GM12878 (cell line): ENCODE data around the gene NRP1. TPM values are rescaled to one million over a fixed set of nuclear protein-coding genes. Genes with fewer than 3 reads are reported as not detected.

Experiments used
- ATAC-seq: fragments of 200-7000 bp; cut with Tn5 transposase; 3 replicates; pipeline ENCODE4 v1.9.1; 2020; ENCODE audit warnings: mild to moderate bottlenecking, moderate library complexity
- BruUV-seq: library from RNA; stranded (reverse); fragments of 400-500 nt; replicated peaks from 2 replicates; lab custom pipeline; 2021; lab: Mats Ljungman, UMichigan
- CTCF ChIA-PET: fragments of 300-600 bp; sonication (Branson Sonifier 250); formaldehyde crosslinking; extraction: SDS; loops from one replicate; lab custom pipeline; 2021; ENCODE audit warnings: inconsistent platforms; lab: Yijun Ruan, JAX
- POLR2A ChIA-PET: fragments of 350-600 bp; formaldehyde crosslinking; extraction: SDS; loops from one replicate; lab custom pipeline; 2021; ENCODE audit warnings: inconsistent platforms; lab: Charles Lee
- RAD21 ChIA-PET: fragments of 300-600 bp; sonication (Branson Sonifier 250); formaldehyde crosslinking; loops from one replicate; lab custom pipeline; 2023; ENCODE audit warnings: antibody characterized with exemption; ENCODE audit not compliant: unreplicated experiment; lab: Charles Lee
- SMC1A ChIA-PET: fragments of 300-600 bp; sonication (Branson Sonifier 250); formaldehyde crosslinking; loops from one replicate; lab custom pipeline; 2023; ENCODE audit not compliant: unreplicated experiment, uncharacterized antibody; lab: Charles Lee
- DNase-seq: peaks from one replicate; pipeline ENCODE4 v3.0.0-alpha.2; 2011; ENCODE audit warnings: low read depth, low spot score
- FAIRE-seq: peaks from 3 replicates; lab custom pipeline; 2011; peaks lifted over from hg19 to GRCh38; lab: Jason Lieb, UNC
- H2AFZ ChIP-seq: 2 replicates; pipeline ENCODE4 v1.6.0; 2011; ENCODE audit warnings: low read depth, low read length, control low read depth; ENCODE audit not compliant: control insufficient read depth
- H3K27ac ChIP-seq: 2 replicates; pipeline ENCODE4 v1.5.1; 2011; ENCODE audit warnings: control low read depth; ENCODE audit not compliant: control insufficient read depth, insufficient read depth
- H3K27me3 ChIP-seq, 2 experiments: replicated peaks in 1 of 2; 2 replicates each; pipeline versions ENCODE4 v1.6.0 to v1.6.1; 2011; ENCODE audit warnings: low read length in 1 of 2; ENCODE audit not compliant: control insufficient read depth in 2 of 2, insufficient read depth in 2 of 2
- H3K36me3 ChIP-seq, 2 experiments: 2 replicates each; pipeline ENCODE4 v1.5.1; 2011; ENCODE audit warnings: low read length in 1 of 2; ENCODE audit not compliant: control insufficient read depth in 2 of 2, insufficient read depth in 2 of 2
- H3K4me1 ChIP-seq: 2 replicates; pipeline ENCODE4 v1.6.1; 2011; ENCODE audit warnings: mild to moderate bottlenecking, low read length, moderate library complexity, mixed read lengths; ENCODE audit not compliant: control insufficient read depth, insufficient read depth
- H3K4me2 ChIP-seq: 2 replicates; pipeline ENCODE4 v1.6.0; 2011; ENCODE audit warnings: control low read depth; ENCODE audit not compliant: control insufficient read depth, insufficient read depth
- H3K4me3 ChIP-seq: fragments of 200-600 bp; sonication (generic); 2 replicates; pipeline ENCODE4 v1.5.1; 2016
- H3K79me2 ChIP-seq: 2 replicates; pipeline ENCODE4 v1.6.0; 2011; ENCODE audit warnings: low read length; ENCODE audit not compliant: control insufficient read depth, insufficient read depth
- H3K9ac ChIP-seq: 2 replicates; pipeline ENCODE4 v1.8.0; 2011; ENCODE audit warnings: low read length, control low read depth, mixed read lengths; ENCODE audit not compliant: control insufficient read depth, insufficient read depth
- H3K9me3 ChIP-seq: replicated peaks from 3 replicates; pipeline ENCODE4 v1.5.1; 2011; ENCODE audit warnings: mild to moderate bottlenecking, low read length; ENCODE audit not compliant: control insufficient read depth, insufficient read depth
- H4K20me1 ChIP-seq: 2 replicates; pipeline ENCODE4 v1.6.0; 2011; ENCODE audit not compliant: control insufficient read depth, insufficient read depth
- HDAC2 ChIP-seq: fragments of 200-600 bp; sonication (generic); IDR thresholded peaks from 2 replicates; pipeline ENCODE4 v1.6.1; 2017
- JUND ChIP-seq: IDR thresholded peaks from 2 replicates; pipeline ENCODE4 v1.6.1; 2012; ENCODE audit warnings: low read depth, mild to moderate bottlenecking, low read length, improper control_type of control experiment, moderate library complexity
- MEF2B ChIP-seq: fragments of 450-650 bp; IDR thresholded peaks from 2 replicates; pipeline ENCODE4 v1.6.1; 2018; ENCODE audit warnings: mild to moderate bottlenecking, moderate library complexity; ENCODE audit not compliant: partially characterized antibody, poor library complexity, severe bottlenecking
- MYC ChIP-seq: IDR thresholded peaks from 2 replicates; pipeline ENCODE4 v1.6.1; 2011; ENCODE audit warnings: mild to moderate bottlenecking, low read length, moderate library complexity, inconsistent platforms; ENCODE audit not compliant: insufficient read depth, insufficient replicate concordance, insufficient read length, severe bottlenecking
- POLR2A ChIP-seq: IDR thresholded peaks from 2 replicates; pipeline ENCODE4 v1.6.1; 2011; ENCODE audit warnings: low read depth, mild to moderate bottlenecking, low read length
- POU2F2 ChIP-seq: IDR thresholded peaks from 3 replicates; pipeline ENCODE4 v1.6.1; 2011; ENCODE audit warnings: low read depth, mild to moderate bottlenecking, low read length, borderline replicate concordance
- RAD51 ChIP-seq: fragments of 450-650 bp; IDR thresholded peaks from 2 replicates; pipeline ENCODE4 v1.6.1; 2016; ENCODE audit warnings: moderate library complexity, mild to moderate bottlenecking, inconsistent platforms
- RFX5 ChIP-seq: IDR thresholded peaks from 2 replicates; pipeline ENCODE4 v1.6.1; 2011; ENCODE audit warnings: low read depth, low read length, improper control_type of control experiment
- SIN3A ChIP-seq: IDR thresholded peaks from 2 replicates; pipeline ENCODE4 v1.6.1; 2012; ENCODE audit warnings: low read depth, low read length, improper control_type of control experiment
- SMARCA5 ChIP-seq: fragments of 450-650 bp; IDR thresholded peaks from 2 replicates; pipeline ENCODE4 v1.6.1; 2017; ENCODE audit warnings: mild to moderate bottlenecking
- TAF1 ChIP-seq: IDR thresholded peaks from 2 replicates; pipeline ENCODE4 v1.6.1; 2011; ENCODE audit warnings: mild to moderate bottlenecking, low read depth, low read length, borderline replicate concordance
- WGBS: methylation state at CpG from one replicate; pipeline ENCODE4 v1.1.6; 2016; ENCODE audit warnings: low lambda C conversion rate; ENCODE audit not compliant: insufficient replicate concordance, insufficient coverage; ENCODE audit errors: missing lambda C conversion rate; 5-methylcytosine and 5-hydroxymethylcytosine counted together
- in situ Hi-C: fragments of 300-500 bp; cut with MboI; formaldehyde crosslinking; loops from 9 replicates; pipeline ENCODE4 v1.14.3; 2018; ENCODE audit warnings: mixed read lengths
- intact Hi-C: fragments of 100-400 bp; cut with micrococcal nuclease; formaldehyde crosslinking; loops from one replicate; pipeline ENCODE4 v1.14.2; 2022; ENCODE audit not compliant: unreplicated experiment
- polyA plus RNA-seq, 11 experiments: library from polyadenylated mRNA; depleted of rRNA in 4 of 11; unstranded in 6 of 11; stranded (reverse) in 5 of 11; fragments of >200 nt; fragmentation: Nextera tagmentation in 4 of 11; fragmentation: Illumina TruSeq in 1 of 11; extraction: Ambion mirVana in 4 of 11; extraction: Trizol in 1 of 11; gene quantifications; 1 replicate in 1 of 11; 2 replicates in 10 of 11; pipeline versions ENCODE4 v1.2.1 to v1.2.3, GENCODE V29; 2011 to 2016; ENCODE audit warnings: inconsistent platforms in 2 of 11, missing spikeins in 2 of 11, low read depth in 1 of 11
- total RNA-seq, 4 experiments: library from RNA; depleted of rRNA in 3 of 4; stranded (reverse); fragments of >200 nt in 3 of 4; fragmentation: Illumina TruSeq in 1 of 4; extraction: Trizol in 1 of 4; gene quantifications; 2 replicates each; pipeline versions ENCODE4 v1.2.1 to v1.2.3, GENCODE V29; 2013 to 2021
- TF ChIP-seq, protein P1 (sequence below): fragments of 450-650 bp; IDR thresholded peaks from 2 replicates; pipeline ENCODE4 v1.6.1; 2017; ENCODE audit warnings: low read depth, mild to moderate bottlenecking, moderate library complexity
- TF ChIP-seq, protein P2 (sequence below): fragments of 450-650 bp; formaldehyde crosslinking; IDR thresholded peaks from 2 replicates; pipeline ENCODE4 v1.4.0; 2022; ENCODE audit warnings: mild to moderate bottlenecking, moderate library complexity
- TF ChIP-seq, protein P3 (sequence below): IDR thresholded peaks from 2 replicates; pipeline ENCODE4 v1.6.1; 2011; ENCODE audit warnings: low read depth, mild to moderate bottlenecking, low read length, moderate library complexity, borderline replicate concordance; ENCODE audit errors: extremely low read depth
- TF ChIP-seq, protein P4 (sequence below), 3 experiments: IDR thresholded peaks in 2 of 3; conservative IDR thresholded peaks in 1 of 3; 2 replicates each; pipeline ENCODE4 v1.5.1; 2011; ENCODE audit warnings: low read depth in 3 of 3, low read length in 3 of 3, mild to moderate bottlenecking in 3 of 3, control low read depth in 2 of 3, moderate library complexity in 2 of 3, inconsistent platforms in 1 of 3, mixed read lengths in 1 of 3; ENCODE audit not compliant: control insufficient read depth in 2 of 3, insufficient read depth in 1 of 3; ENCODE audit errors: extremely low read depth in 1 of 3

NRP1 gene
- total and polyA plus RNA-seq, 10 of the 15 experiments (the other 5 are each of a cell fraction or from before 2014, with no cell fraction given), result 0.11 to 12.1 (median 0.52) TPM

DNA sequence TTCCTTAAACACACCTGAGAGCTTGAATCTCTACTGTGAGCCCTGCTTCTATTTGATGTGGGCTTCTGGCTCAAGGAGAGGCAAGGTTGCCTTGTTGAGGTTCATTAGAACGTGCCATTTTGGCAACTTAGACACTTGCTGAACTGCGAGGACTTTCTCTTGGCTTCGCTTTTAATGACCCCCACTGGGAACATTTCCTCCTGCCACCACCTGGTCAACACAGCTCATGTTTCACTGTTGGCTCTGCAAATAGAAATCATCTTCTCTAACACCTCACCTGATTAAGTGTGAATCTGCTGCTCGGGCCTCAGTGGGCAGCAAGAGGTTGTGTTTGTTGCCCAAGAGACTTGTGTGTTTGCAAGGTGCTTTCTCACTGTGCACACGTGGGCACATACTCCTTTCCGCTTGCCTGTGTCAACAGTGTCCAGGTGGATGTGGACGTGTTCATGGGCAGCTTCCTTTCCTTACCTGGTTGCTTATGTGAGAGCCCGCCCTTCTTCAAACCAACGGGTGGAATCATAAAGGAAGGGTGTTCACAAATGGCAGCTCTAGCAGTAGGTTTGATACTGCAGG is 147.0 kb downstream of the NRP1 start:
- H3K4me2 ChIP-seq, result no peak overlapping the region
- H3K27me3 ChIP-seq, result no peaks in the 10 kb centered on the region
- BruUV-seq, result no TSS peak
- ChIA-PET RAD21 (no interaction called here), POLR2A (no interaction called here), SMC1A (no interaction called here), CTCF (no interaction called here)
- no peaks in the 10 kb centered on the region for H4K20me1 ChIP-seq
- H2AFZ ChIP-seq, result no peak overlapping the region
- H3K4me3 ChIP-seq, result no peak overlapping the region
- no peak for FAIRE-seq
- no peak for DNase-seq
- 24% methylated on average over 9 of the region's 9 CpGs for WGBS
- no peaks in the 10 kb centered on the region for H3K4me1 ChIP-seq
- H3K27ac ChIP-seq, result no peak overlapping the region
- no peak for ATAC-seq
- H3K79me2 ChIP-seq, result no peaks in the 10 kb centered on the region
- intact Hi-C loops, result no loop called here
- no peaks in the 10 kb centered on the region for H3K36me3 ChIP-seq
- no peak overlapping the region for H3K9ac ChIP-seq
- in situ Hi-C loops, result loop anchor here (25.0 kb wide), 1 partner anchor 1450 kb away; no protein-coding TSS in a partner anchor
- H3K9me3 ChIP-seq, result no peaks in the 10 kb centered on the region
- TF ChIP-seq POU2F2 (no peak), RAD51 (no peak), RFX5 (no peak), SIN3A (no peak), SMARCA5 (no peak), MYC (no peak), JUND (no peak), TAF1 (no peak), POLR2A (no peak), HDAC2 (no peak), MEF2B (no peak)
- TF ChIP-seq, protein P1, sequence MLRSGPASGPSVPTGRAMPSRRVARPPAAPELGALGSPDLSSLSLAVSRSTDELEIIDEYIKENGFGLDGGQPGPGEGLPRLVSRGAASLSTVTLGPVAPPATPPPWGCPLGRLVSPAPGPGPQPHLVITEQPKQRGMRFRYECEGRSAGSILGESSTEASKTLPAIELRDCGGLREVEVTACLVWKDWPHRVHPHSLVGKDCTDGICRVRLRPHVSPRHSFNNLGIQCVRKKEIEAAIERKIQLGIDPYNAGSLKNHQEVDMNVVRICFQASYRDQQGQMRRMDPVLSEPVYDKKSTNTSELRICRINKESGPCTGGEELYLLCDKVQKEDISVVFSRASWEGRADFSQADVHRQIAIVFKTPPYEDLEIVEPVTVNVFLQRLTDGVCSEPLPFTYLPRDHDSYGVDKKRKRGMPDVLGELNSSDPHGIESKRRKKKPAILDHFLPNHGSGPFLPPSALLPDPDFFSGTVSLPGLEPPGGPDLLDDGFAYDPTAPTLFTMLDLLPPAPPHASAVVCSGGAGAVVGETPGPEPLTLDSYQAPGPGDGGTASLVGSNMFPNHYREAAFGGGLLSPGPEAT, result no peak
- TF ChIP-seq, protein P2, sequence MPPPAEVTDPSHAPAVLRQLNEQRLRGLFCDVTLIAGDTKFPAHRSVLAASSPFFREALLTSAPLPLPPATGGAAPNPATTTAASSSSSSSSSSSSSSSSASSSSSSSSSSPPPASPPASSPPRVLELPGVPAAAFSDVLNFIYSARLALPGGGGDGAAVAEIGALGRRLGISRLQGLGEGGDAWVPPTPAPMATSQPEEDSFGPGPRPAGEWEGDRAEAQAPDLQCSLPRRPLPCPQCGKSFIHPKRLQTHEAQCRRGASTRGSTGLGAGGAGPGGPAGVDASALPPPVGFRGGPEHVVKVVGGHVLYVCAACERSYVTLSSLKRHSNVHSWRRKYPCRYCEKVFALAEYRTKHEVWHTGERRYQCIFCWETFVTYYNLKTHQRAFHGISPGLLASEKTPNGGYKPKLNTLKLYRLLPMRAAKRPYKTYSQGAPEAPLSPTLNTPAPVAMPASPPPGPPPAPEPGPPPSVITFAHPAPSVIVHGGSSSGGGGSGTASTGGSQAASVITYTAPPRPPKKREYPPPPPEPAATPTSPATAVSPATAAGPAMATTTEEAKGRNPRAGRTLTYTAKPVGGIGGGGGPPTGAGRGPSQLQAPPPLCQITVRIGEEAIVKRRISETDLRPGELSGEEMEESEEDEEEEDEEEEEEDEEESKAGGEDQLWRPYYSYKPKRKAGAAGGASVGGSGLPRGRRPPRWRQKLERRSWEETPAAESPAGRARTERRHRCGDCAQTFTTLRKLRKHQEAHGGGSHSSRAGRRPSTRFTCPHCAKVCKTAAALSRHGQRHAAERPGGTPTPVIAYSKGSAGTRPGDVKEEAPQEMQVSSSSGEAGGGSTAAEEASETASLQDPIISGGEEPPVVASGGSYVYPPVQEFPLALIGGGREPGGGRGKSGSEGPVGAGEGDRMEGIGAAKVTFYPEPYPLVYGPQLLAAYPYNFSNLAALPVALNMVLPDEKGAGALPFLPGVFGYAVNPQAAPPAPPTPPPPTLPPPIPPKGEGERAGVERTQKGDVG (CRISPR knock-in tag), result no peak
- TF ChIP-seq, protein P3, sequence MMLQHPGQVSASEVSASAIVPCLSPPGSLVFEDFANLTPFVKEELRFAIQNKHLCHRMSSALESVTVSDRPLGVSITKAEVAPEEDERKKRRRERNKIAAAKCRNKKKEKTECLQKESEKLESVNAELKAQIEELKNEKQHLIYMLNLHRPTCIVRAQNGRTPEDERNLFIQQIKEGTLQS, result no peak
- TF ChIP-seq, protein P4, sequence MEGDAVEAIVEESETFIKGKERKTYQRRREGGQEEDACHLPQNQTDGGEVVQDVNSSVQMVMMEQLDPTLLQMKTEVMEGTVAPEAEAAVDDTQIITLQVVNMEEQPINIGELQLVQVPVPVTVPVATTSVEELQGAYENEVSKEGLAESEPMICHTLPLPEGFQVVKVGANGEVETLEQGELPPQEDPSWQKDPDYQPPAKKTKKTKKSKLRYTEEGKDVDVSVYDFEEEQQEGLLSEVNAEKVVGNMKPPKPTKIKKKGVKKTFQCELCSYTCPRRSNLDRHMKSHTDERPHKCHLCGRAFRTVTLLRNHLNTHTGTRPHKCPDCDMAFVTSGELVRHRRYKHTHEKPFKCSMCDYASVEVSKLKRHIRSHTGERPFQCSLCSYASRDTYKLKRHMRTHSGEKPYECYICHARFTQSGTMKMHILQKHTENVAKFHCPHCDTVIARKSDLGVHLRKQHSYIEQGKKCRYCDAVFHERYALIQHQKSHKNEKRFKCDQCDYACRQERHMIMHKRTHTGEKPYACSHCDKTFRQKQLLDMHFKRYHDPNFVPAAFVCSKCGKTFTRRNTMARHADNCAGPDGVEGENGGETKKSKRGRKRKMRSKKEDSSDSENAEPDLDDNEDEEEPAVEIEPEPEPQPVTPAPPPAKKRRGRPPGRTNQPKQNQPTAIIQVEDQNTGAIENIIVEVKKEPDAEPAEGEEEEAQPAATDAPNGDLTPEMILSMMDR (IDR thresholded peaks at IDR 0.05 in 2 of 3, conservative IDR thresholded peaks at IDR 0.05 in 1 of 3; ENCODE audit: control insufficient read depth in 2 of 3, extremely low read depth in 1 of 3, insufficient read depth in 1 of 3, low read depth in 3 of 3, low read length in 3 of 3), result no peak
